Cerebellar cortex (tissue), 1 donor: Measurements from ENCODE around the gene GCNT3.

ENCODE experiments used
- DNase-seq: peaks from one replicate; pipeline ENCODE4 v3.0.0-alpha.2; 2015; ENCODE audit warnings: low spot score

Gene GCNT3, protein sequence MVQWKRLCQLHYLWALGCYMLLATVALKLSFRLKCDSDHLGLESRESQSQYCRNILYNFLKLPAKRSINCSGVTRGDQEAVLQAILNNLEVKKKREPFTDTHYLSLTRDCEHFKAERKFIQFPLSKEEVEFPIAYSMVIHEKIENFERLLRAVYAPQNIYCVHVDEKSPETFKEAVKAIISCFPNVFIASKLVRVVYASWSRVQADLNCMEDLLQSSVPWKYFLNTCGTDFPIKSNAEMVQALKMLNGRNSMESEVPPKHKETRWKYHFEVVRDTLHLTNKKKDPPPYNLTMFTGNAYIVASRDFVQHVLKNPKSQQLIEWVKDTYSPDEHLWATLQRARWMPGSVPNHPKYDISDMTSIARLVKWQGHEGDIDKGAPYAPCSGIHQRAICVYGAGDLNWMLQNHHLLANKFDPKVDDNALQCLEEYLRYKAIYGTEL

DNA sequence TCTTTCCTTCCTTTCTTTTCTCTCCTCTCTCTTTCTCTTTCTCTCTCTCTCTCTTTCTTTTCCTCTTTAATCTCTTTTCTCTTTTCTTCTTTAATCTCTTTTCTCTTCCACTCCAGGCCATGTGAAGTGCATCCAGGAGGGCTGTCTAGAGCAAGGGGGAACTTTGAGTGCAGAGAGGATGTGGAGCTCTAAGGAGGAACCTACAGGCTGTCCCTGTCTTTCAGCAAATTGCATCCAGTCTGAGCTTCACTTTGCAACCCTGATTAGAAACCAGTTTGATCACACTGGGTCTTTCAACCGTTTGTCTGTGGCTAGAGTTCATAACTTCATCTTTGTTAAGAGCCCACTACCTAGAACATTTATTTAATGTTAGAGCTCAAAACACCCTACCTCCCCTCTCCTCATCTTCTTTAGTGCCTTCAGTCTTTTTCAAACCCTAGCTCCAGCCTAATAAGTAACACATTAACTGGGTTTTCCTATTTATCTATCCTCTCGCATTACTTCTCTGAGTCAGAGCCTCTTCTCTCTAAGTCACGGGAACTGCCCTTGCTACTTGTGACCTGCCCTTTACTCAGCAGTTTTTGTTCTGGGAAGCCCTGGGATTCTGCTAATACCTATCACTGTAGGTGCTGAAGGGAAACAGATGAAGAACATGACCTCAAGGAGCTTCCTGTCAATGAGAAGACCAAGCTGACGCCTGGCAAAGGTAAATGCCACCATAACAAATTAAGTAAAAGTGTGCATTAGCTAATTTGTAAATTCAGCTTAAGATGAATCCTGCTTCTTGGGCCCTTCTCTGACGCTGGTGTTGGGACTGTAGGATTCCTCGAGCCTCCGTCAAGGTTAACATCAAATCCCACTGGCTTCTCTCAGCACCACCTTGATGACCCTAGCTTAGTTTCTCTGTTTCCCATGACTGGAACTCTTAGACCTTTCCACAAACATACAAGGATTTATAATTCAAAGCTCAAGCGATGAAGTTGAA lies at the start of gene GCNT3:
GCNT3 (plus strand) TSS at position 508 of the 985 bp plus-strand sequence. CDS start 6,456 bp downstream, outside the sequence.
- DNase-seq: no peak

DNA sequence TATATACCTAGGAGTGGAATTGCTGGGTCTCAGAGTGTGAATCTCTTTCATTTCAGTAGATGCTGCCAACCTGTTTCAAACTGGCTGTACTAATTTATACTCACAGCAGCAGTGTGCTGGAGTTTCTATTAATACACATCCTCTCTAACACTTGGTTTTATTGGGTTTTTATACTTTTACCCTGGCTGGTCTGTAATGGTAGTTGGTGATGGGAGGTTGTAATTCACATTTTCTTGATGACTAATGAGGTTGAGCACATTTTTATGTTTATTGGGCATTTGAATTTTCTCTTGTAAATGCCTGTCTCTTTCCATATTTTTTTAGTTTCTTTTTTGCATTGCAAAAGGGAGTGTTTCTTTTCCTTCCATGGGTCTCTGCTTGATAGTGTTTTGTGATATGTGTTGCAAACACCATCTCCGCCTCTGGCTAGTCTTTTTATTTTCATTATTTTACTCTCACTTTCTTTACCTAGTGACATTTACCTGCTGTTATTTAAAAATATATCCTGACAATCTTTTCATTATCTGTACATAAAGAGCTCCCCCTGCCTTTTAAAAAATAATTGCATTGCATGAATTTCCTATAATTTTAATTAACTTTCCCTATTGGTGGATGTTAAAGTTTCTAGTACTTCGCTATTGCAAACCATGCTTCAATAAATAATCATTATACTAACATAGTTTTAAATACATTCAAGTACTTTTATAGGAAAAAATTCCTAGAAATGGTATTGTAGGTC lies 49.0 kb upstream of the GCNT3 start:
- no peak for DNase-seq

DNA sequence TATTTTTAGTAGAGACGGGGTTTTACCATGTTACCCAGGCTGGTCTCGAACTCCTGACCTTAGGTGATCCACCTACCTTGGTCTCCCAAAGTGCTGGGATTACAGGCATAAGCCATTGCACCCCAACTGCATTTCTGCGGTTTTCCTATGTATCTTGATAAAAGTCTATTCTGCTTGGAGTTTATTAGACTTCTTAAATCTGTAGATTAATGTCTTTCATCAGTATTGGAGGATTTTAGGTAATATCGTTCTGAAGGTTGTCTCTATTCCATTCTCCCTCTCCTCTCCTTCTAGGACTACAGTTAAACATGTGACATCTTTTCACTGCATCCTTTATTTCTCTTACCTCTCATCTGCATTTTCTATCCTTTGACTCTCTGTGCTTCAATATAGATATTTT lies 46.3 kb upstream of the GCNT3 start:
- no peak for DNase-seq

DNA sequence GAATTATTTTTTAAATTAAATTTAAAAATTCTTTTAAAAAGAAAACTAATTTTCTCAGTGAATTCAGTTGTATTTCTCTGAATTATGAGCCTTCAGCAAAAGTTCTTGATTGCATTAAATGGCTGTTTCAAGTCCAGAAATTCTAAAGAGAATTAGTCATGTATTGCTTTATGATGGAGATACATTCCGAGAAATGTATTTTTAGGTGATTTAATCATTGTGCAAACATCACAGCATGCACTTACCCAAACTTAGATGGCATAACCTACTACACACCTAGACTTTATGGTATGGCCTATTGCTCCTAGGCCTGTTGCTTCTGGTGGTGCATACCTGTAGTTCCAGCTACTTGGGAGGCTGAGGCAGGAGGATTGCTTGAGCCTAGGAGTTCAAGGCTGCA lies 44.3 kb upstream of the GCNT3 start:
- DNase-seq: no peak

DNA sequence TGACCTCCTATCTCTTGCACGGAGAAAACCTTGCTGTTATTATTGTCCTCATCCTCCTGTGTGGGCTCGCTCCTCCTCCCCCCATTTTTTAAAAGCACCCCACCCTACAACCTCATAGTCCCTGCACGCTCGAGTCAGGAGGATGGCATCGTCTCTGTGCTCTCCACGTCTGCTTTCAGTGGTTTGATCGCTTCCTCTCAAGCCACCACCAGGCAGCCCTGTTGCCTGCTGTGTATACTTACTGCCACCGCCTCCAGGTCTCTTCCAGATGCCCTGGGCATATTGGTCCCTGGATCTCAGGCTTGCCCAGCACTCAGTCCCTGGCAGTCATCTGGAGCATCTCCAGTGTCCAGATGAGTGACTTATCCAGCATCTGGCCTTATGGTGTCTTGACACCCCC lies 42.1 kb upstream of the GCNT3 start:
- DNase-seq: no peak

DNA sequence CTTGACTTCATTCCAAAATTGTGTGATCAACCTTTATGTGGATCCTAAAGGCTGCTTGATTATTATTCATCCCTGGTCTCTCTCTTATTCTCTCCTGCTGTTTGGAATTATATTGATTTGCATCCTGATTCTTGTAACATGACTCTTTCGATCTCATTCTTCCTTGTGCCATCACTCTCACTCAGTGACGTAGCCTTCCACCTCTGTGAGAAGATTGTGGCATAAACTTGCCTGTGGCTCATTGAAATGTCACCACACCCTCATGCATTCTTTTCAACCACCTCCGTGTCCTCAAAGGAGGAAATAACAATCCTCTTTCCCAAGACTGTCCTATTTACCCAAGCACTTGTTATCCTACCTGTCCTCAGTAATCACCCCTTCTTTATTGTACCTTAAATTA lies 41.3 kb upstream of the GCNT3 start:
- no peak for DNase-seq

DNA sequence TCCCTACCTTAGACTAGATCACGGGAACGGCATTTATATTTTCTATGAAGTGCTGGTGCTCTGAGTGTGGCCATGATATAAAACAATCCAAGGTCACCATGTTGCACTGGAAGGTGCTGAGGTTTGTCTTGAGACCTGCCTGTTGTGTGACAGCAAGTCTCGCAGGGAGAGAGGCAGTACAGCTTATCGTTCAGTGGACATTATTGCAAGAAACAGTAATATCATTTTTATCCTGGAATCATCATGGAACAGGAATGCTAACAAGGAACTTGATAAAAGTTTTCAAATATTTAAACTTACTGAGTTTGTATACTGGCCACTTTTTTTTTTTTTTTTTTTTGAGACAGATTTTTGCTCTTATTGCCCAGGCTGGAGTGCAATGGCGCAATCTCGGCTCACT lies 40.0 kb upstream of the GCNT3 start:
- no peak for DNase-seq

DNA sequence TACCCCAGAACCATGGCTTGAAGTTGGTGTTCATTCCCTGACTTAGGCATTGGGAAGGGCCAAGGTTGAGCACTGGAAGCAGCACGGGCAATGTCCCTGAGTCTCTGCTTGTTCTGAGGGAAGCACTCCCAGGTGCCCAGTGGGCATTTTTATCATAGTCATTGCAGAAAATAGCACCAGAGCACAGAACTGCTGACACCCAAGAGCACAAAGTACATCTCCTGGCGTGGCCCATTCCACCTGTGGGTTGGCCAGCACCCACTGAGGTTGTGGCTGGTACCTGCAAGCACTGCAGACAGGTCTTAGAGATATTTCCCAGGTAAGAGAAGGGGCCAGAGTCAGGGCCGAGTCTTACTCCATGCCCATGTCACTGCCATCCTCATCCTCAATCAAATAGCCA lies 28.5 kb upstream of the GCNT3 start:
- DNase-seq: no peak

DNA sequence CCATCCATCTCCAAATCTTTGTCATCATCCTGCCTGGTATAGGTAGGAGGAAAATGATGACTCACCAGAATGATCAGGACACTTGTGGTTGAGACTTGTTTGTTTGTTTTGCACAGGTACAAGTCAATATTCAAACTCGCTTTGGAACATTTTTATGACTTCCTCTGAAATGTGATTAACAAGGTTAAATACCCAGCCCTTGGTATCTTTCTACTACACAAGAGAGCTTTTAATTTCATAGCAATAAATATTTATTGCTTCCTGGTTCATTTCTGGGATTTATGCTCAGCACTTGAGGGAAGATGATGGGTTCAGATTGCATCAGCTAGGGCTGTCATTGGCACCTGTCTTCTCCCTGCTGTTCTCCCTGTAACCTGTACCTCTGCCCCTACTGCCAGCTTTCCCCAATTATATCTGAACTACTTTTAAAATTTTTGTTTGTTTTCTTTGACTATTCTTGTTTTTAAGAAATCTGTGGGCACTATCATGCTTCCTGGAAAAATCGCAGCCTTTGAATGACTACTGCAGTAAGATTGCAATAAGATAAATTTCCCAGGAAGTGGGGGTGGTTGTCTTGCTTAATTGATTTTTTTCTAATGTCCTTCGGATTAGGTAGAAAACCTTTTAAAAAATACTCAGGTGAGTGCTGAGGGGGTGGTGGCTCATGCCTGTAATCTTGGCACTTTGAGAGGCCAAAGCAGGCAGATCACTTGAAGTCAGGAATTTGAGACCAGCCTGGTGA lies 24.3 kb upstream of the GCNT3 start:
- no peak for DNase-seq

DNA sequence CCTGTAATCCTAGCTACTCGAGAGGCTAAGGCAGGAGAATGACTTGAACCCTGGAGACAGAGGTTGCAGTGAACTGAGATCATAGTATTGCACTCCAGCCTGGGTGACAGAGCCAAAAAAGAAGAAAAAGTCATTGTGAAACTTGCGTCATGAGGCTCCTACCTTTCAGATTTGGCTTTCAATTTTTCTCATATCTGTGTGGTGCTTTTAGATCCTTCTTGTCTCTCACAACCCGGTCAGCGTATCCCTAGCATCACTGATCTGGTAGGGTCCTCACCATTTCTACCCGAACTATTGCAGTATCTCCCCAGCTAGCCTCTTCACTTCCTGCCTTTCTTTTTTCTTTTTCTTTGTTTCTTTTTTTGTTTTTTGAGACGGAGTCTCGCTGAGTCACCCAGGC lies 21.6 kb upstream of the GCNT3 start:
- DNase-seq: no peak

DNA sequence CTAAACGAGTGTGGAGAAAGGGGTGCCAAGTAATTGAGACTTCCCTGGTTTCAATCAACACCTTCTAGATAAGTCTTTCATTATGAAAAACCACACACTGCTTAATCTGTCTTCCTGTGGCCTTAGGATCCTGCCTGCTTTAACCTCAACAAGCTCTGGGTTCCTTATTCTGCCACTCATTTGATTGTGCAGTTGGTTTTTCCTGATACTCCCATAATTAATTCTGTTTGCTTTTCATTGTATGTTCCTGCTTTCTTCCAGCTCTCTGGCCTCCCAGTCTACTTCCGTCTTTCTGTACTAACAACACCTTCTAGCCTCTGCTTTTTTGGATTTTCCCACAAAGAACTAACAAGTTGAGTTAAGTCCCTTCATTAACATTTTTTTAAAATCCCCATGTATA lies 20.2 kb upstream of the GCNT3 start:
- DNase-seq: no peak

DNA sequence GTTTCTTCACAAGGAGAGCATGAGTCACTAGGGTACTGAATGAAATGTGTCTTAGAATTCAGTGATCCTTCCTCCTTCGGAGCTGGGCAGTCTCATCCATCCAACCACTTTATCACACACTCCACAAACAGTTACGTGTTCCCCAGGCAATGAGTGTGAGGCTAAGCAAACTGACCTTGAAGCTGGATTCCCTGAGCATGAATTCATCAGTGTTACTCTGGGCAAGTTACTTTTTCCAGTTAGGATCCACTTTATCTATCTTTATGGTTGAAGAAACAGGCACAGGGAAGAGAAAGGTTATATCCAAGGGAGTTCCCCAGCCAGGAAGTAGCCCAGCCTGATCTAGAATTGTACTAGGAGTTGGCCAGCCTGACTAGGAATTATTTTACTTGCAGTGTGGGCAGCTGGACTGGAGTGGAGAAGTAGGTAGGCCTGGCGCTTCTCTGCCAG lies 17.1 kb upstream of the GCNT3 start:
- DNase-seq: no peak

DNA sequence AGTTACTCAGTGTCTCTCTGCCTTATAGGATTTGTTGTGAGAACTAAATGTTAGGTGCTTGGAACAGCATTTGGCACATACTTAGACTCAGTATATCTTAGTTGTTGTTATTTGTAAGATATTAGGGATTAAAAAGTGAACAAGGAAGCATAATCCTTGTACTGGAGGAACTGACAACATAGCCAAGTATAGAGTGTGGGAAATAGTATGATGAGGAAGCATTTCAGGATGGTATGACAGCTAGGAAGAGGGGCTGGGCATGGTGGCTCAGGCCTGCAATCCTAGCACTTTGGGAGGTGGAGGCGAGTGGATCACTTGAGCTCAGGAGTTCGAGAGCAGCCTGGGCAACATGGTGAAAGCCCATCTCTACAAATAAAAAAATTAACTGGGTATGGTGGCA lies 16.6 kb upstream of the GCNT3 start:
- no peak for DNase-seq

DNA sequence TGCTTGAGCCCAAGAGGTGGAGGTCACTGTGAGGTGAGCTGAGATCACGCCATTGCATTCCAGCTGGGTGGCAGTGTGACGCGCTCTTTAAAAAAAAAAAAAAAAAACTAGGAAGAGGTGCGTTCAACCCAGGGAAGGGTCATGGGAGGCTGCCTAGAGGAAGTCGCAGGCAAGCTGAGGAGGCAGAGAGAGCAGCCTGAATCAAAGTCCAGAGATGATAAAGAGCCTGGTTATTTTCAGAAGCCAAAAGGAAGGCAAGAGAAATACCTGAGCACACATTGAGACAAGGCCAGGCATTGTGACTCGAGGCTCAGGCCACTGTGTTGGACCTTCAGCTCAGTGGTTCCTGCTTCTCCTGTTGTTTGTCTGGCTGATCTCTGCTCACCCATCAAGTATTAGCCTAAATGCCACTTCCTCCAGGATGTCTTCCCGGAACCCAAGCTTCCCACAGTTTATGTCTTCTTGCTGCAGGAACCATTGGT lies 16.1 kb upstream of the GCNT3 start:
- no peak for DNase-seq

DNA sequence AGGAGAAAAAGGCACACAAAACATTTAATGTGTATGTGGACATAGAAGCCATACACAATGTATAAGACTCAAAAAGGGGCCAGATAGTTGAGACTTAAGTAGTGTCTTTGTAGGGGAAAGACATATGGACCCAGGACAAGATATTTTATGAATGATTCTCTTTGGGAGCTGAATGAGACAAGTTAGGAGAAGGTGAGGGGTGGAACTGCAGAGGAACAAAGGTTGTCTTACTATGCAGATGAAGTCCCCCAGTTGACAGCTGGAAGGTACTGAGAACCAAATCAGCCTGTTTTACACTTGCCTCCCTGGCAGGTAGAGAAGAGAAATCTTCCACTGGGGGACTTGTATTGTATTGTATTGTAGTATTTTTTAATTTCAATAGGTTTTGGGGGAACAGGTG lies 14.9 kb upstream of the GCNT3 start:
- DNase-seq: no peak

DNA sequence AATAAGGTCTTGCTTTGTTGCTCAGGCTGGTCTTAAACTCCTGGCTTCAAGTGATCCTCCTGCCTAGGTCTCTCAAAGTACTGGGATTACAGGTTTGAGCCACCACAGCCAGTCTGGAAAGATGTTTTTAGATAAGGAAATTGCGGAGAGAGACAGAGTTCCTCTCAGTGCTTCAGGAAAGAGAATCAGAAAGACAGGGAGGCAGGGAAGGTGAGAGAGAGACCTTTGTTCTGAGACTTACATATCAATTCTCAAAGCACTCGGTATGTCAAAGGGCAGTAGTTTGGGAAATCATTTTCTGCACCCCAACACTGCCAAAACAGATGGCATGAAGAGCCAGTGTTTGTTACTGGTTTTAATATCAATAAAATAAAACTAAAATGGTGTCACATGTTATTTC lies 13.1 kb upstream of the GCNT3 start:
- no peak for DNase-seq

DNA sequence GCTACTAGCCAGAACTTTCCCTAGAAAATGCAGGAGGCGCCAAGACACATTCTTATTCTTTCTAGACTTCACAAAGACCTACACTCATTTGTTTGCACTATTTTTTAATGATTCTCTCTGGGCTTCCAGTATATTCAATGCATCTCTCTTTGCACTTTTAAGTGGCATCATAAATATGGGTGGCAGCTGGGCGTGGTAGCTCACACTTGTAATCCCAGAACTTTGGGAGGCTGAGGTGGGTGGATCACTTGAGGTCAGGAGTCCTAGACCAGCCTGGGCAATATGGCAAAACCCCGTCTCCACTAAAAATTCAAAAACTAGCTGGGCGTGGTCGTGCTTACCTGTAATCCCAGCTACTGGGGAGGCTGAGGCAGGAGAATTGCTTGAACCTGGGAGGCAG lies 5.6 kb upstream of the GCNT3 start:
- DNase-seq: no peak

DNA sequence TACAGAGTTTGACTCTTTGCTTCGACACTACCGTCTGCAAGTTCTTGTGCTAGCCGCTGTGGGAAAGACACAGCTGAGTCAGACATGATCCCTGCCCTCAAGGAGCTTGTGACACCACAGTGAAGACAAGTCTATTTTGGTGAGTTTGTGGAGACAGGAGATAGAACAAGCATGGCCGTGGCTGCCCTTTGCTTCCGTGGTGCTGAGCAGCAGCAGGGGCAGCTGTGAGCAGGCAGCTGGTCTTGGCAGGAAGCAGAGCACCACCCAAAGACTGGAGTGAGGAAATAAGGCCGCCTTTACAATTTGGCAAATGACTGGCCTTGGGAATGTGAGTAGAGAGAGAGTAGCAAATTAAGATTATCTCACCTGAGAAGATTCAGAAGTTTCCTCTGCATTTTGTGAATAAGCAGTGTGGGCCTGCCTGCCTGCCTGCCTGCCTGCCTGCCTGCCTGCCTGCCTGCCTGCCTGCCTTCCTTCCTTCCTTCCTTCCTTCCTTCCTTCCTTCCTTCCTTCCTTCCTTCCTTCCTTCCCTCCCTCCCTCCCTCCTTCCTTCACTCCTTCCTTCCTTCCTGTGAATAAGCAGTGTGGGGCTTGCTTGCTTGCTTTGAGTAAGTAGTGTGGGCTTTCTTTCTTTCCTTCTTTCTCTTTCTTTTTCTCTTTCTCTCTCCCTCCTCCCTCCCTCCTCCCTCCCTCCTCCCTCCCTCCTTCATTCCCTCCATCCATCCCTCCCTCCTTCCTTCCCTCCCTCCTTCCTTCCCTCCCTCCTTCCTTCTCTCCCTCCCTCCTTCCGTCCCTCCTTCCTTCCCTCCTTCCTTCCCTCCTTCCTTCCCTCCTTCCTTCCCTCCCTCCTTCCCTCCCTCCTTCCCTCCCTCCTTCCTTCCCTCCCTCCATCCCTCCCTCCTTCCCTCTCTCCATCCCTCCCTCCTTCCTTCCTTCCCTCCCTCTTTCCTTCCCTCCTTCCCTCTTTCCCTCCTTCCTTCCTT lies 1.6 kb upstream of the GCNT3 start:
- DNase-seq: no peak

DNA sequence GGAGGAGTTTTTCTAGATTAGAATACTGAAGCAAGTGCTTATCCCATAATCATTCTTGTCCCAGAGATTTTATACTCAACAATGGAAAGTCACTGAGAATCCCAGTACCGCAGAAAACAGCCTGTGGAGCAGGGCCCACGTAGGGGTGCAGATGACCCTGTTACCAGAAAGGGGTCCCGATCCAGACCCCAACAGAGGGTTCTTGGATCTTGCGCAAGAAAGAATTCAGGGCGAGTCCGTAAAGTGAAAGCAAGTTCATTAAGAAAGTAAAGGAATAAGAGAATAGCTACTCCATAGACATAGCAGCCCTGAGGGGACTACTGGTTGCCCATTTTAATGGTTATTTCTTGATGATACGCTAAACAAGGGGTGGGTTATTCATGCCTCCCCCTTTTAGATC lies 2.6 kb downstream of the GCNT3 start:
- DNase-seq: no peak

DNA sequence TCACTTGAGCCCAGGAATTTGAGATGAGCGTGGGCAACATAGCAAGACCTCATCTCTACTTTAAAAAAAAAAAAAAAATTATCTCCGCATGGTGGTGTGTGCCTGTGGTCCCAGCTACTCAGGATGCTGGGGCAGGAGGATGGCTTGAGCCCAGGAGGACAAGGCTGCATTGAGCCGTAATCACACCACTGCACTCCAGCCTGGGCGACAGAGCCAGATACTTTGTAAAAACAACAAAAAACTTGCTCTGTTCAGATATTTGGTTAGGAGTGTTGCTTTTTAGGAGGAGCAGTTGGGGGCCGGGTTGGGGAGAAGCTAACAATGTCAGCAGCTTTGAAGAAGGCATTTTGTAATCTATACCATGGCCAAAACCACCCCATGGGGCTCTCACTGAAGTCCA lies 4.1 kb downstream of the GCNT3 start:
- no peak for DNase-seq
